Measurements from ENCODE around the gene RBM38.
"Not testable (repeated sequence)": the region's sequence is repeated elsewhere in the genome, so short reads cannot be mapped to it uniquely, and the experiment has no call there.

RBM38 gene

GRCh38 chr20:57416296-57417022 is 25.3 kb downstream of the RBM38 start:
- DNase-seq = no peak

- DNase-seq = no peak
Measured at GRCh38 chr20:57417051-57417689, 26.0 kb downstream of the RBM38 start.

- DNase-seq = peak in 1 of 51 donors; percentile 7
Measured at GRCh38 chr20:57417830-57418780, 26.9 kb downstream of the RBM38 start.

- DNase-seq = not testable (repeated sequence)
Measured at GRCh38 chr20:57419479-57419878, 28.3 kb downstream of the RBM38 start.

- no peak for DNase-seq
Measured at GRCh38 chr20:57420571-57421252, 29.5 kb downstream of the RBM38 start.

- no peak for DNase-seq
Measured at GRCh38 chr20:57421253-57422220, 30.3 kb downstream of the RBM38 start.

- DNase-seq = no peak
Measured at GRCh38 chr20:57422254-57422653, 31.1 kb downstream of the RBM38 start.

- no peak for DNase-seq
Measured at GRCh38 chr20:57425150-57426013, 34.2 kb downstream of the RBM38 start.

GRCh38 chr20:57426271-57426689 is 35.1 kb downstream of the RBM38 start:
- DNase-seq = no peak

- DNase-seq = no peak
Measured at GRCh38 chr20:57426831-57427230, 35.6 kb downstream of the RBM38 start.

- peak in 44 of 51 donors; percentile 15 to 87 (median 62) for DNase-seq
Measured at GRCh38 chr20:57428324-57429158, 37.3 kb downstream of the RBM38 start.

GRCh38 chr20:57429159-57429496 is 37.9 kb downstream of the RBM38 start:
- DNase-seq = no peak

GRCh38 chr20:57429580-57430200 is 38.5 kb downstream of the RBM38 start:
- DNase-seq = no peak

- DNase-seq = not testable (repeated sequence)
Measured at GRCh38 chr20:57430201-57430596, 39.0 kb downstream of the RBM38 start.

- no peak for DNase-seq
Measured at GRCh38 chr20:57431539-57431835, 40.3 kb downstream of the RBM38 start.

- no peak for DNase-seq
Measured at GRCh38 chr20:57432480-57432861, 41.3 kb downstream of the RBM38 start.

- peak in 1 of 51 donors; percentile 16 for DNase-seq
Measured at GRCh38 chr20:57432862-57433491, 41.8 kb downstream of the RBM38 start.
